Measurements from ENCODE around the gene CIB2.

DNA sequence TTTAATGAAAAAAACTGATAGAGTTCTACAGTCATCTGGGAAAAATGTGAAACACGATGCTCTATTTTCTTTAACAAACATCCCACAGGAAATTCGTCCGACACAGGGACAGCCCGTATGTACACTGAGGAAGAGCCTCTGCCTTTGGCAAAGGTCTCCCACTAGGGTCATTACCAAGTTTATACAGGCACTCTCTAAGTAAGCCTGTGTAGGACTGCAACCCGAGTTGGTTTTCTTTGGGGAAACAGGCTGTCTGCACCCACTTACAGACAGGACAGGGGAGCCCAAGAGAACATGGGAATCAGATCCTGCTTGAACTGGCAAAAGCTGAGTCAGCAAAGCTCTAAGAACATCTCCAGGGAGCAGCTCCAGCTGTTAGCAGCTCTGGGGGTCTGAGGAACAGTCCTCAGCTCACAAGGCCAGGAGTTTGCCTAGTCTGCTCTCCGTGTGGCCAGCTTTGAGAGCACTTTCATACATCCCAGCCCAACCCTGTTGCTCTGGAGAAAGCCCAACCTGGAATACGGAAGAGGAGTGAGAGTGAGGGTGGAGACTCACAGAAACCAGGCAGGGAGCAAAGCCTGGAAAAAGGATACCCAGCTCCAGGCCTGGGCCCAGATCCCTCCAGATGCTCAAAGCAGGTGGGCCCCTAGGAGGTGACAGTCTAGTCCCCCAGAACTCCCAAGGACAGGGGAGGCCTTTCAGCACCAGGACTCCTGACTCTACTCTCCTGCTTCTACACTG is 55.6 kb downstream of the CIB2 start:
- TF ChIP-seq, protein P1, sequence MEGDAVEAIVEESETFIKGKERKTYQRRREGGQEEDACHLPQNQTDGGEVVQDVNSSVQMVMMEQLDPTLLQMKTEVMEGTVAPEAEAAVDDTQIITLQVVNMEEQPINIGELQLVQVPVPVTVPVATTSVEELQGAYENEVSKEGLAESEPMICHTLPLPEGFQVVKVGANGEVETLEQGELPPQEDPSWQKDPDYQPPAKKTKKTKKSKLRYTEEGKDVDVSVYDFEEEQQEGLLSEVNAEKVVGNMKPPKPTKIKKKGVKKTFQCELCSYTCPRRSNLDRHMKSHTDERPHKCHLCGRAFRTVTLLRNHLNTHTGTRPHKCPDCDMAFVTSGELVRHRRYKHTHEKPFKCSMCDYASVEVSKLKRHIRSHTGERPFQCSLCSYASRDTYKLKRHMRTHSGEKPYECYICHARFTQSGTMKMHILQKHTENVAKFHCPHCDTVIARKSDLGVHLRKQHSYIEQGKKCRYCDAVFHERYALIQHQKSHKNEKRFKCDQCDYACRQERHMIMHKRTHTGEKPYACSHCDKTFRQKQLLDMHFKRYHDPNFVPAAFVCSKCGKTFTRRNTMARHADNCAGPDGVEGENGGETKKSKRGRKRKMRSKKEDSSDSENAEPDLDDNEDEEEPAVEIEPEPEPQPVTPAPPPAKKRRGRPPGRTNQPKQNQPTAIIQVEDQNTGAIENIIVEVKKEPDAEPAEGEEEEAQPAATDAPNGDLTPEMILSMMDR (IDR thresholded peaks at IDR 0.05): no peak
- TF ChIP-seq POLR2A (IDR thresholded peaks at IDR 0.05) (no peak), EP300 (IDR thresholded peaks at IDR 0.05) (no peak)
